Tibial nerve (tissue), 3 donors: ENCODE measurements around the gene USP6NL.

Experiments used
- CTCF ChIP-seq, 5 experiments: fragments of 200-600 bp in 3 of 5; fragments of 450-650 bp in 2 of 5; sonication (generic) in 3 of 5; IDR thresholded peaks; one replicate each; pipeline ENCODE4 v1.5.1; 2016 to 2019; ENCODE audit warnings: antibody characterized with exemption in 5 of 5, mild to moderate bottlenecking in 3 of 5, moderate library complexity in 2 of 5
- POLR2A ChIP-seq, 2 donors: fragments of 450-650 bp; IDR thresholded peaks; one replicate each; pipeline ENCODE4 v1.6.1; 2017; ENCODE audit warnings: antibody characterized with exemption in 2 of 2, mild to moderate bottlenecking in 2 of 2, moderate library complexity in 2 of 2

GRCh38 chr10:11449761-11450160, 161.7 kb downstream of the USP6NL start:
- TF ChIP-seq CTCF (IDR thresholded peaks at IDR 0.05) (no peak), POLR2A (IDR thresholded peaks at IDR 0.05) (no peak)
